ENCODE measurements around the gene KEL. TPM values are rescaled to one million over a fixed set of nuclear protein-coding genes. Genes with fewer than 3 reads are reported as not detected.

The KEL gene
- total RNA-seq, 1 experiment from 2014 or later: not detected

DNA sequence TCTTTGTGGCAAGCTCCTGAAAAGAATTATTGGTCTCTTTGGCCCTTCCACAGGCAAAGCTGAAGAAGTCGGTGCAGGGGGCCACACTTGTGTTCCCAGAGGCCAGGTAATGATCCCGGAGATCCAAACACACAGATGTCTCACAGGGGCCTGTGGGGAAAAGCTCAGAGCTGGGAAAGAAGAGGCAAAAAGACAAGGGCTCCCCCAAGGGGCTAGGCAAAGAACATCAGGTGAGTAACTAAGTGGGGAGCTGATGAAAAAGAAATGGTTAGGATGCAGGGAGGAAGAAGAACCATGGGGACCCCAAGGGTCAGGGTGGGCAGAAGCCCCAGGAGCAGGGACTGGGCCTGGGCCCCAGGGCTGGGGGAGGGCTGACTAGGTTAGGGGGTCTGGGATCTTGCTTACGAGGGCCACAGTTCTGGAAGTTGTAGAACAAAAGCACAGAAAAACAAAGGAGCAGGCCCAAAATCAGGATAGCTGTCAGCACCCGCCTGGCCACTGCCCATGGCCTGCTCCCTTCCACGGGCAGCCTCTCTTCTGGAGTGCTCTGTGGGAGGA is 1.1 kb downstream of the KEL start:
- DNase-seq (ENCODE audit: low spot score): no peak

DNA sequence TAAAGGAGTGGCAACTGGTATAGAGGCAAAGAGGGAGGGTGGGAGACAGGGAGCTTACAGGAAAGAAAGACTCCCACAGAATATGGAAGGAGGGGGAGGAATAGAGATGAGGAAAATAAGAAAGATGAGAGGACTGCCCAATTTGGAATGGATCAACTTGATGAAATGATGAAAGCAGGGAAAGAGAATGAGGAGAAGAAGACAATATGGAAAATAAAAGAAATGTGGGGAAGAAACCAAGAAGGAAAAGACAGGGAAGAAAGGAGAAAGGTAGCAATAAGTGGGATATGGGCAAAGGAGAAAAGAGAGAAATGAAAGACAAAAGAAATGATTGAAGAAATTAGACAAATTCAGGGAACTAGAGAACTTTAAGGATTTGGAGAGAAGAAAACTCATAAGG is 3.0 kb downstream of the KEL start:
- DNase-seq (ENCODE audit: low spot score): no peak

DNA sequence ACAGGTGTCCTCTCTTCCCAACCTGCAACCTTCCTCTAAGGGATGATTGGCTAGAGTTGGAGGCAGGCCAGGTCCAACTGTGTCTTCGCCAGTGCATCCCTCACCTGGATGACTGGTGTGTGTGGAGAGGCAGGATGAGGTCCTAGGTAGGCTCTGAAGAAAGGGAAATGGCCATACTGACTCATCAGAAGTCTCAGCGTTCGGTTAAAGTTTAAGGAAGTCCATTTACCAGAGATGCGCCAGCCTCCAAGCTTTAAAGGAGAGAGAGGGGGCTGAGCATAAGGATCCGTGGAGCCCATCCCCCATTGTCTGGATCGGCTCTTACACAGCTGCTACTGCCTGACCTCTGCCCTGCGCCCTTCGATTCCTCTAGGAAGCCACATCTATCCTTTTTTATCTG is 4.4 kb downstream of the KEL start:
- no peak for DNase-seq (ENCODE audit: low spot score)

DNA sequence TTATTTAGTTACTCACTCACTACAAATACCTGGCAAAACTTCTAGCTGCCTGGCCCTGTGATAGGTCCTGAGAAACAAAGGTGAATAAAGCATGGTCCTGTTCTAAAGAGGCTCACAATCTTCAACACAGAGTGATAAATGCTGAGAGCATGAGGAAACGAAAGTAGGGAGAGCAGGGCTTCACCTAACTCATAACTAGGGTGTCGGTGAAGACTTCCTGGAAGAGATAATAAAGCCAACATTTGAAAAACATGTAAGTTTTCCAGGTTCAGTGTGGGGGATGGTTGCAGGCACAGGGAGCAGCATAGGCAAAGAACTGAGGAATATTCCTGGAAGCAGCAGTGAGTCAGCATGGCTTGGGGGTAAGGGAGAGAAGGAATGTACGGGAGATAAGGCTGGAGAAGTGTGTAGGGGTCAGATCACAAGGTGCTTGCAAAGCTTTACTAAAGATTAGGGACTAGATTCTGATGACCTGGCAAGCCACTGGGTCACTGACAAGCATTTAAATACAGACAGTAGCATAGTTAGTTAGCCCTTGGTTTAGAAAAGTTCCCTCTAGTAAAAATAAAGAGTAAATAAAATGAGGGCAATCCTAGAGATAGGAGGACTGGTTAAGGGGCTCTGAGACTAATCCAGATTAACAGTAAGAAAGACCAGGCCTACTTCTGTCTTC is 5.1 kb downstream of the KEL start:
- peak; percentile 63 for DNase-seq (ENCODE audit: low spot score)

GRCh38 chr7:142954680-142955268 is 7.4 kb downstream of the KEL start:
- DNase-seq (ENCODE audit: low spot score): no peak

- DNase-seq (ENCODE audit: low spot score): no peak
These were observed 11.9 kb downstream of the KEL start for GRCh38 chr7:142950235-142950634.

DNA sequence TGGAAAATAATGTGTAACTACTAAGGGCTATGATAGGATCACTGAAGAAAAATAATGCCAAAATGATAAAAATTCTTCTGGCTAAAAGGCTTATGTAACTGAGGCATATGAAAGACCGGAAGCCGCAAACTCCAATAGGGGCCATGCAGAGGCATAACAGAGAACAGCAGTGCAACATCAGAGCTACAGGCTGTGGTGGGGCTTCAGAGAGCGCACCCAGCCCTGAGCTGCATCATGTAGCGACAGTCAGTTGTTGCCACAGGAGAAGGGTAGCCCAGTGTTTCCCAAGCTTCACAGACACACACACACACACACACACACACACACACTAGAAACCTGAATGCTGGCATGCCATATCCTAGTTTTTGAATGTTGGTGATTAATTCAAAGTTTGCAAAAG is 13.6 kb downstream of the KEL start:
- DNase-seq (ENCODE audit: low spot score): no peak

- no peak for DNase-seq (ENCODE audit: low spot score)
These were observed 17.2 kb downstream of the KEL start for GRCh38 chr7:142945001-142945400.

DNA sequence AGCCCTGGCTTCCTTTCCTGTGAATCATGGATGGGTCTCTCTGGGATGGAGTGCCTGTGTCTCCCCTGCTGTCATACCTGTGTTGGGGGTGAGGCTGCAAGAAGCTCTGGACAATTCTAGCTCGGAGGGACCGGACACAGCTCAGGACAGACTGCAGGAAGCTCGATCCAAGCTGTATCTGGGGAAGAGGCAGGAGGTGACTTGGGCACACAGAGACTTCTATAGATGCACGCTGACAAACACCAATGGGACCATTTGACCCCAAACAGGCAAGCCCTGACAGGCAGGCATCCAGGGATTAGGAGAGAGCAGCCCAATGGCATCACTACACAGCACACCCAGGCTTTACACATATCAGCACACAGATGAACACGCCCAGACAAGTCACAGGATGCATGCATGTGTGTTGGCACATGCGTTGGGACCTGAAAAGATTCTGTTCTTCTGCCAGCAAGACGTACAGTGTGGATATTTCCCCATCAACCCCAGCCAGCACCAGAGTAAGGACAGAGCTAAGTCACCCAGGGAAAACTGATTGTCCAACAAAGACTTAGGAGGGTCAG is 18.4 kb downstream of the KEL start:
- no peak for DNase-seq (ENCODE audit: low spot score)

GRCh38 chr7:142942746-142943145 is 19.4 kb downstream of the KEL start:
- DNase-seq (ENCODE audit: low spot score): no peak

GRCh38 chr7:142941541-142941940 is 20.6 kb downstream of the KEL start:
- no peak for DNase-seq (ENCODE audit: low spot score)

GRCh38 chr7:142940966-142941535 is 21.1 kb downstream of the KEL start:
- DNase-seq (ENCODE audit: low spot score): no peak

GRCh38 chr7:142939226-142939910 is 22.8 kb downstream of the KEL start, which contains the start of gene LLCFC1:
Gene LLCFC1, plus strand, starts transcription at chr7:142939484. Its CDS starts 138 bp downstream, at chr7:142939622.
- DNase-seq (ENCODE audit: low spot score): no peak

- no peak for DNase-seq (ENCODE audit: low spot score)
These were observed 23.6 kb downstream of the KEL start for GRCh38 chr7:142938611-142939010.

GRCh38 chr7:142935941-142936565 is 26.1 kb downstream of the KEL start:
- no peak for DNase-seq (ENCODE audit: low spot score)

- no peak for DNase-seq (ENCODE audit: low spot score)
These were observed 28.1 kb downstream of the KEL start for GRCh38 chr7:142934056-142934455.

- no peak for DNase-seq (ENCODE audit: low spot score)
These were observed 28.5 kb downstream of the KEL start, which contains the start of gene TRPV5 for GRCh38 chr7:142933624-142934023. Gene TRPV5, minus strand, starts transcription at chr7:142933746. Its CDS starts 287 bp downstream, at chr7:142933459.

DNA sequence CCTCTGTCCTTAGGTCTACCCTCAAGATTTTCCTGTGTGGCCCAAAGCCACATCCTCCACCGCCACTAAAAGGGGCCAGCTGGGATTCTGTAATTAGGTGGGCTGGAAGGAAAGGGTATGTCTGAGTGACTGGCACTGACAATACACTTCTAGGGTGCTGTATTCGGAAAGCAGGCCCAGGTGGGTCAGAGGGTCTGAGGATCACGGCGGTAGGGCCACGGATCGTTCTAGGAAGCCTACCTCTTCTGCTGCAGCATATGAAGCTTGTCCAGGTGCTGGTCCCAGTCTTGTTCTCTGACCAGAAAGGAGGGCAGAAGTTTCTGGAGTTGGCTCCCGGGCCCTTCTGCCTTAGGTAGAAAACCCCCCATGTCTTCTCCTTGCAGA is 29.1 kb downstream of the KEL start:
- no peak for DNase-seq (ENCODE audit: low spot score)

- DNase-seq (ENCODE audit: low spot score): no peak
These were observed 29.6 kb downstream of the KEL start for GRCh38 chr7:142932386-142933091.

DNA sequence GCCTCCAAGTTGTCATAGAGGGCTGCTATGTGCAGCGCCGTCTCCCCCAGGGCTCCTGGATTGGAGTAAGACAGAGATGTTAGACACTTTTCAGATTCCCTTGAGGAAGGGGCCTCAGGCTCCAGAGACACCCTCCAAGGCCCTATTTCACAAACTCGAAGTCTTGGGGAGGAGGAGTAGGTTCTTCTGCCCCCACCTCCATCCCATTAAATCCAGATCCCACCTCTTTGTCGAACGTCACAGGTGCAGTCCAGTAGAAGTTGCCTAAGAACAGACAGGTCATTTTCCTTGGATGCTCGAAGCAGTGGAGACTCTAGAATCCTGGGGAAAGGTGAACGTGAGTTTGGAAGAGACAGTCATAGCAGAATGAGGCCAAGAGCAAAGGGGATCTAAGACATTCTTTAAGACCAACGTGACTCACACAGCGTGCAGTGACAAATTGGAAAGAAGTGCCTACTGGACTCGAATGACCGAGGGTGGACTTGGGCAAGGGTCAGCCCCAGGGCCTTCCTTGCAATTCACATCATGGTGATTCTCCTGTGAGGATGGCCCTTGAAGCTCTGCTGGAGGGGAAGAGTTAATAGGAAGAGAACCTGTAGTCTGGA is 31.9 kb downstream of the KEL start:
- no peak for DNase-seq (ENCODE audit: low spot score)

GRCh38 chr7:142927949-142928348 is 34.2 kb downstream of the KEL start:
- DNase-seq (ENCODE audit: low spot score): no peak

All from A172 (cell line).